Neuron (in vitro differentiated cells): Measurements from ENCODE around the gene DMGDH.
A peak's percentile ranks its signal among the peaks of the same experiment; 100 is the strongest.

Experiments used
- H2AFZ ChIP-seq: one replicate; pipeline ENCODE4 v1.6.1; 2013; ENCODE audit warnings: low read depth, mild to moderate bottlenecking, inconsistent platforms, low read length, moderate library complexity
- H3K27me3 ChIP-seq: one replicate; pipeline ENCODE4 v1.6.1; 2013; ENCODE audit warnings: low read length; ENCODE audit not compliant: insufficient read depth
- H3K36me3 ChIP-seq: one replicate; pipeline ENCODE4 v1.6.1; 2013; ENCODE audit warnings: low read length; ENCODE audit not compliant: insufficient read depth
- H3K4me1 ChIP-seq: one replicate; pipeline ENCODE4 v1.6.1; 2013; ENCODE audit warnings: low read length; ENCODE audit not compliant: insufficient read depth
- H3K4me3 ChIP-seq: 2 replicates; pipeline ENCODE4 v1.5.1; 2013; ENCODE audit warnings: mild to moderate bottlenecking, low read length, moderate library complexity
- H3K9me3 ChIP-seq: one replicate; pipeline ENCODE4 v1.6.1; 2013; ENCODE audit warnings: low read length

The DMGDH gene

DNA sequence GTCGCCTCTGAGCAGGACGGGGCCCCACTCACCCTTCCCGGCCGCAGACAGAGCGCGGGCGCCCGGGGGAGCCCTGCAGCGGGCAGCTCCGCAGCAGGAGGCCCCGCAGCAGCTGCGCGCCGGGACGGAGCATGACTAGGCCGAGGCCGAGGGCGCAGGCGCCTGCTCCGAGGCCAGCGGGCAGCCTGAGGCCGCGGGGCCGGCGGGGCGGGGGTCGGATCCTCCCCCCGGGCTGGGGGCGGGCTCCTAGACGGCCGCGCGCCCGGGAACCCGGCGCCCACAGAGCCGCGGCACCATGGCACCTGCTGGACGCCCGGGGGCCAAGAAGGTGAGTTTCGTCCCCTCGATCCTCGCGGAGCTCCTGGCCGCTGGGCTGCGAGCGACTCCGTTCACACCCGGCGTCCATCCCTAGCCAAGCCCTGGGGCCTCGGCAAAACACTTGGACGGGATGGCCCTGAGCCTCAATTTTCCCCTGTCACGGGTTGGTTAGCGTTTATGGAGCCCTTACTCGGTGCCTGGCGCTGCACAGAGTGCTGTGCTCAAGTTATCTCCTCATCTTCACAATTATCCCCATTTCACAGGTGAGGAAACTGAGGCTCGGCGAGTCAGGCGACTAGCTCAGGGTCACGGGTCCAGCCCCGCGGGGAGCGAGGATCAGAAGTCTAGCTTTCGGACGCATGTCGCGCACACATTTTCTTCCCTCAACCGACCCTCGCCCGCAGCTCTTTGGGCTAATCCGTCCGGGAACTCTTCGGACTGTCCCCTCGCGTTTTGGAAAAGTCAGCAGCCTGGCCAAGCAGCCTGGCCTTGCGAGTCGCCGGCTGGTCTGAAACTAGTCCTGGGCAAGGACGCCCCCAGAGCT lies at the start of gene DMGDH, which contains the start of gene BHMT2:
Gene DMGDH (minus strand): TSS at position 187 of the 862 bp plus-strand sequence. CDS start 54 bp downstream, at position 133.
Gene BHMT2 (plus strand): TSS at position 280 of the 862 bp plus-strand sequence. CDS start 16 bp downstream, at position 296.
- H3K27me3 ChIP-seq = no peaks in the 10 kb centered on the region
- peaks cover 3% of the 10 kb centered on the region for H3K9me3 ChIP-seq
- no peak within 1 kb of the TSS for H2AFZ ChIP-seq
- H3K36me3 ChIP-seq = no peaks in the 10 kb centered on the region
- no peaks in the 10 kb centered on the region for H3K4me1 ChIP-seq
- no peak within 1 kb of the TSS for H3K4me3 ChIP-seq

DNA sequence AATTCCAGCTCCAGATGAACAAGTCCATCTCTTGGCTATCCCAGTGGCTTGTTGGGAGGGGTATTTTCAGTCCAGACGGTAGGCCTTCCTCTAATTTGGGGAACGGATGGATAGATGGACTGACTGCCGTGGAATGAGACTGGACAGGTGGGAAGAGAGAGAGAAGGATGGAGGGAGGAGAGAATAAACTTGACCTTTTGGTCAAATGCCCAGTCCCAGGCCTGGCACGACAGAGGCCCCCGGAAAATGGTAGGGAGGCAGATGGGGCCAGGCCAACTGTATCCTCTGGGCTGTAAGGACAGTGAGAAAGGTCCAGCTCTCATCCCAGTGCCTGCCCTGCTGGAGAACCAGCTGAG lies 43.2 kb upstream of the DMGDH start:
- Histone ChIP-seq H3K36me3 (no peaks in the 10 kb centered on the region), H3K4me3 (no peak overlapping the region), H3K27me3 (peaks cover 40% of the 10 kb centered on the region), H3K4me1 (peaks cover 2% of the 10 kb centered on the region), H3K9me3 (peaks cover 10% of the 10 kb centered on the region), H2AFZ (no peak overlapping the region)

DNA sequence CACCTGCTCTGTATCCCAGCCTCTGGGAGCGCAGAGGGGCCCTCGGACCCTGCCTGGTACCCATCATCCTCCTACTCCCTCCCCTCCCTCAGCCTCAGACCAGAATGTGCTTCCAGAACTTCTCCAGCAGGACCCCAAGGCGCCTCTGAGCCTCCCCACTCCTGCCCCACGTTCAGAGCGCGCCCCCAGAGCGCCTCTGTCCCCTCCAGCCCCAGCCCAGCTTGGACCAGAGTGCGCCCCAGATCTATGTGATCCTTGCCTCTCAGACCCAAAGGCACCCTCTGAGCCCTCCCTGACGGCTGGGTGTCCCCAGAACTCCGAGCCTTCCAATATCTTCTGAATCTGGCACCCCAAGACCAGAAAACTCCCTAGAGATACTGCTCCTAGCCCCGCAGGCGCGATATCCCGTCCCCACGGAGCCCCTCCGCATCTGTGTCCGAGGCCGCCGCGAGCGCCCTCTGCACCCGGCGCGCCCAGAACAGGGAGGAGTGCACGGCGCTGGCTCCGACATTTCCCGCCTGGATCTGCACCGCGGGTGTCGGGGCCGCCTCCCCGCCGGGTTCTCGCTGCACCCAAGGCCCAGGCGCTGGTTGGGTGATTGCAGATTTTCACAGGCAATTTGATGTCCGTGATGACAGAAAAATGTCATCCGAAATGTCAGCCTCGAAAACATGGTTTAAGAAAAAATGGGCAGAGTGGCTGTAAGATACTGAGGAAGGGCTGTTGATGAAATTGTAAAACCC lies 42.7 kb upstream of the DMGDH start:
- Histone ChIP-seq H3K36me3 (no peaks in the 10 kb centered on the region), H3K9me3 (peaks cover 10% of the 10 kb centered on the region), H2AFZ (no peak overlapping the region), H3K4me3 (no peak overlapping the region), H3K4me1 (peaks cover 2% of the 10 kb centered on the region), H3K27me3 (peaks cover 45% of the 10 kb centered on the region)

DNA sequence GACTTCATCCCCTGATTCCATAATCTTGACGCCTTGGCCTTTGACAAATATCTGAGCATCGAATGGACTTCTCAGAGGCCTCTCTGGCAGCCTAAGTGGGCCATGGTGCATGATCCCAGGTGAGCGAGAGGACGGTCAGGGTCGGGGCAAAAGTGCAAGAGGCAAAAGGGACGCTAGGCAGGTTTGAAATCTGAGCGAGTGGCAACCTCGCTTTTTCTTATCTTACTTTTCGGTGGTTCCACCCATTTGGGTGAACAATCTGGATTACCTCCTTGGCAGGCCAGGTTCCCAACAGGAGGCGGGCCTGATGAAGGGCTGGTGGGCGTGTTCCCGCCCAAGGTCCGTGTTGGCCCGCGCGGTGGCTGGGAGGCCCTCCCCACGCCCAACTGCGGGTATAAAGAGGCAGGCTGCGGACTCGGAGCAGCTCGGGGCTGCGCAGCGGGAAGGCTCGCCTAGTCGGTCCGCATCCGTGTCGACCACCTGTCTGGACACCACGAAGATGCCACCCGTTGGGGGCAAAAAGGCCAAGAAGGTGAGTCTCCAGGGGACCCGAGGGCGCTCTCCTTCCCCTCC lies 42.0 kb upstream of the DMGDH start, which contains the start of gene BHMT:
Gene BHMT (plus strand): TSS at position 423 of the 573 bp plus-strand sequence. CDS start 77 bp downstream, at position 500.
- H2AFZ ChIP-seq = no peak within 1 kb of the TSS
- H3K36me3 ChIP-seq = no peaks in the 10 kb centered on the region
- H3K27me3 ChIP-seq = peaks cover 46% of the 10 kb centered on the region
- no peak within 1 kb of the TSS for H3K4me3 ChIP-seq
- H3K4me1 ChIP-seq = peaks cover 2% of the 10 kb centered on the region
- H3K9me3 ChIP-seq = peaks cover 10% of the 10 kb centered on the region

DNA sequence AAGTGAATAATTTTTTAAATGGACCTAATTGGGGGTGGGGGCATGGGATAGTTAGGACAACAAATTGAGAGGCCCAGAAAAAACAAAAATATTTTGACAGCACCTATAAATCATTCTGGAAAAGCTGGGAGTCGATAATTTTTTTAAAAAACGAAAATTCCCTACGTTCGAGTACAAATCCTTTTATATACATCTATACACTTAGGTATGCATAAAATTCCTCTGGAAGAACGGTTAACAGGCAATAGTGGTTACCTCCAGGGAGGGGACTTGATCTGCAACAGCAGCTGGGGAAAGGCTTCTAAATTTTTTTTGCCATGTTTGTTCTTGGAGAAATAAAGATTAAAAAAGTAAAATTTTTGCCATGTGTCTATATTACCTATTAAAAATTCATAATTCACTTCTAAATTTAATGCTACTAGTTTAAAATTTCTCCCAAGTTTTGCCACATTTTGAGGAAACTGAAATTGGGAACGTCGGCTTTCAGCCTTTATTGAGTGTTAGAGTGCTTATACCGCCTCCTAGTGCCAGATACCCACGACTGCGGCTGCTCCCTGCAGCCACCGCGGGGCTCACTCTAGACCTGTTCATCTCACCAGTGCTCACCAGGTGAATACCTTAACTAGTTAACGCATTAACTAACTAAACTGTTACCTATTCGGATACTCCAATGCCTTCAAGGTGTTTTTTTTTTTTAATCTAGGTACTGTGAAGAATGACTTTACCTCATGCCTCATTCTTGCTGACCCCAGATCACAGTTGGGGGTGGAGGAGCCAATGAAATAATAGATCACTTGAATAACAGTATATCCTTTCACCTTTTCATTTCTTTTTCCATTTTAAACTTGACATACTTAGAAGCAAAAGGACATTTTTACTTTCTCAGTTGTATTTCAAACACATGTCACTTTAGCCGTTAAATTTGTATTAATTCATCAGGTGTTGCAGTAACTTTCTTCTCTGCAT lies 40.3 kb upstream of the DMGDH start:
- Histone ChIP-seq H3K9me3 (peaks cover 10% of the 10 kb centered on the region), H2AFZ (no peak overlapping the region), H3K27me3 (peaks cover 48% of the 10 kb centered on the region), H3K4me3 (no peak overlapping the region), H3K36me3 (no peaks in the 10 kb centered on the region), H3K4me1 (peaks cover 2% of the 10 kb centered on the region)

DNA sequence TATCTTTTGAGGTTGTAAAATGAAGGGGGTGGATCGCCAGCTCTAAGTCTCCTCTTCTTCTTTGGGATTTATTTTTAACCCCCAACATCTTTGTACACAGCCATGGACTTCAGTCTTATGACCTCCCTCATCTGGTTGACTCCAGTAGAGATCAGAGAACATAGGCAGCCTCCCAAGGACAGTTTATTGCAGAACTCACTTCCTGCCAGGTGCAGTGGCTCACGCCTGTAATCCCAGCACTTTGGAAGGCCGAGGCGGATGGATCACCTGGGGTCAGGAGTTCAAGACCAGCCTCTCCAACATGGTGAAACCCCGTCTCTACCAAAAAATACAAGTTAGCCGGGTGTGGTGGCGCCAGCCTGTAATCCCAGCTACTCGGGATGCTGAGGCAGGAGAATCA lies 39.3 kb upstream of the DMGDH start:
- H3K27me3 ChIP-seq = peaks cover 45% of the 10 kb centered on the region
- H3K9me3 ChIP-seq = peaks cover 10% of the 10 kb centered on the region
- no peak overlapping the region for H3K4me3 ChIP-seq
- H3K4me1 ChIP-seq = peaks cover 2% of the 10 kb centered on the region
- H3K36me3 ChIP-seq = no peaks in the 10 kb centered on the region
- H2AFZ ChIP-seq = no peak overlapping the region

DNA sequence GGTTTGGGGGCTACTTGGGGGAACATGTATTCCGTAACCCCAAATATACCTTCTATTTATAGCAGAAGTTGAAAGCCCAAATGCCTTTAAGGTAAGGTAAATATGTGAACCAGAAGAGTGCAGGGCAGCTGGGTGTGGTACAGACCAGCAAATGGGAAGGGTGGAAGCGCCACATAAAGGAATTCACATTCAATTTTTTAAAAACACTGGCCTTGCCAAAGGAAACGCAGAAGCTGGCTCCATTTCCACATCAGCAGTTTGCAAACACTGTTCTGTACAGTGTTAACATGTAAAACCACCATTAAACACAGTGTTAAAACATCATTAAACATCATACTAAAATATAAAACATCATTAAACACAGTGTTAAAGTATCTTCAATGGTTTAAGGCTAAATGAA lies 38.6 kb upstream of the DMGDH start:
- Histone ChIP-seq H3K27me3 (peaks cover 38% of the 10 kb centered on the region), H2AFZ (no peak overlapping the region), H3K9me3 (peaks cover 10% of the 10 kb centered on the region), H3K4me1 (peaks cover 2% of the 10 kb centered on the region), H3K4me3 (no peak overlapping the region), H3K36me3 (no peaks in the 10 kb centered on the region)

DNA sequence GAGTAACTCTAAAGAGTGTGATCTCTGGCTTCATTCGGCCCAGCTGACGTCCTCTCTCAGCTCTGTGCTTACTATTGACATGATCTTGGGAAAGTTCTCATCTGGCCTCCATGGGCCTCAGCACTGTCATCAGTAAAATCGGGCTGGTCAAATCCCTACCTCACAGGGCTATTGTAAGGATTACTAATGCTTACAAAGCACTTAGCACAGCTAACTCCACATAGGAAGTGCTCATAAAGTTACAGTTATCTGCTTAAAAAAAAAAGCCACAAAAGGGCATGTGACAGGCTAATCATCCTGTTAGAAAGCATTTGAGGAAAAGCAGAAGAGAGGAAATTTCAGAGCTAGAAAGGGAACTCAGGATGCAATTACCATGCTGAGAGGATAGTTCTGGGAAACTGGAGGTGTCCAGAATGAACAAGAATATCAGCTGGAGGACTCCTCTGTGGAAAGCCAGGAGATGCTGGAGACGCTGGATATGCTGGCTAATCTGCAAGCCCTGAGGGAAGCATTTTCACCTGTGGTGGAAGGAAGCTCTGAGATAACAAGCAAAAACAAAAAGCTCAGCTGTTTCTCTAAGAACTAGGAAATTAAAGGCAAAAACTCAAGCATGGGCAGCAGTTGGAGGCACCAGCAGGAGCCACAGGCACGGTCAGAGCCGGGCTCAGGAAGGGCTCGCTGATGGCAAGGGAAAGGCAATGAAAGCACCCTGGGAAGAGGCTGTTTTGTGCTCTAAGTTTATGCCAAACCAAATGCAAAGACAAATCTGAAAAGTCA lies 37.7 kb upstream of the DMGDH start:
- Histone ChIP-seq H3K4me3 (no peak overlapping the region), H3K36me3 (no peaks in the 10 kb centered on the region), H3K9me3 (peaks cover 10% of the 10 kb centered on the region), H3K27me3 (peaks cover 30% of the 10 kb centered on the region), H3K4me1 (peaks cover 2% of the 10 kb centered on the region), H2AFZ (no peak overlapping the region)

DNA sequence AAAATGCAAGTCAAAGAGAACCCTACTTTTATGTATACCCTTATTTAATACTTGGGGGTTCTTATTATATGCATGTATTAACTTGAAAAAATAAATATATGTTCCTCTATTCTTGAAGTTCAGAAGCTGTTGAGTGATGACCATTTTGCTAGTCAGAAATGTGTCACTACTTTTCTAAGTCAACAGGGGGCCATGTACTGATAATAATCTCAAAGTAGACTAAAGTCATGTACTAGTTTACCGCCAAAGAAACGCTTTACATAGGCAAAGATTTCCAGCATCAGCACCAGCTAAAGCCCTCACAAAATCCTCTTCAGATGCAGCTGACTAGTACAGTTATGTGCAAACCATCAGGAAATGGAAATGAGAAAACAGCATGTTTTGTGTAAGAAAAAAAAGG lies 36.4 kb upstream of the DMGDH start:
- no peak overlapping the region for H3K4me3 ChIP-seq
- no peaks in the 10 kb centered on the region for H3K4me1 ChIP-seq
- no peak overlapping the region for H2AFZ ChIP-seq
- peaks cover 16% of the 10 kb centered on the region for H3K27me3 ChIP-seq
- no peaks in the 10 kb centered on the region for H3K36me3 ChIP-seq
- no peaks in the 10 kb centered on the region for H3K9me3 ChIP-seq

DNA sequence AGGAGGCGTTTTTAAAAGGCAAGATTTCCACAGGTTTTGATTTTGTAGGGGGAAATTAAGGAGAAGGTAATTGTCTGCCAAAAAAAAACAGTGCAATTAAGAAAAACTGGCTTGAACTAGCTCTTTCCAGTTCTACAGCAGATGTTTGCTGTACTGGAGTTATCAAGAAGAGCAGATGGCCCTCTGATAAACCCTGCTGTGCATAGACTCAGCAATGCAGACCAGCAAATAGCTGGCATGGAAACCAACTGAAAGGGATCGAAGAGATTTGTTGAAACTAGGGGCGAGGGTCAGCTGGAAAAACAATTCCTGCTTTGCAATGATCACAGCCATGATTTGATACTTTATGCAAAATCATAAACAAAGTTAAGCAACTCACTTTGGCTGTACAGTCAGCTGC lies 24.3 kb upstream of the DMGDH start:
- H3K4me1 ChIP-seq = peaks cover 7% of the 10 kb centered on the region
- H3K9me3 ChIP-seq = no peaks in the 10 kb centered on the region
- no peak overlapping the region for H3K4me3 ChIP-seq
- no peaks in the 10 kb centered on the region for H3K36me3 ChIP-seq
- H2AFZ ChIP-seq = peak overlapping the region; percentile 57
- H3K27me3 ChIP-seq = no peaks in the 10 kb centered on the region

DNA sequence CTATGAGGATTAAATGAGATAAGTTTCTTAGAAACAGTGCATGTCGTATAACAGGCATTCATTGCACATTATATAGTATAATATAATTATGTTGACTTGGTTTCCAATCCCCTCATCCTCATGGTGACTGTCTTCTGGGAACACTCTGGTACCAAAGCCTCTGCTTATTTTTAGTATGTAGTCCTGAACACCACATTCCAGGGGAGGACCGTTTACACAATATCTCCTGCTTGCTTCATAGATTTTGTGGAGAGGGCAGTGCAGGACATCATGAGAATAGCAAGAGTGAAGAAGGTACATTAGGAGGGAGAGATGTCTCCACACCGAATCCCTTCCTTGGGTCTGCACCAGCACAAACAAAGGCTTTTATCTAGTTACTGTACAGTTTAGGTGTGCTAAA lies 21.6 kb upstream of the DMGDH start:
- Histone ChIP-seq H3K4me1 (peaks cover 7% of the 10 kb centered on the region), H2AFZ (no peak overlapping the region), H3K27me3 (no peaks in the 10 kb centered on the region), H3K9me3 (no peaks in the 10 kb centered on the region), H3K36me3 (no peaks in the 10 kb centered on the region), H3K4me3 (no peak overlapping the region)

DNA sequence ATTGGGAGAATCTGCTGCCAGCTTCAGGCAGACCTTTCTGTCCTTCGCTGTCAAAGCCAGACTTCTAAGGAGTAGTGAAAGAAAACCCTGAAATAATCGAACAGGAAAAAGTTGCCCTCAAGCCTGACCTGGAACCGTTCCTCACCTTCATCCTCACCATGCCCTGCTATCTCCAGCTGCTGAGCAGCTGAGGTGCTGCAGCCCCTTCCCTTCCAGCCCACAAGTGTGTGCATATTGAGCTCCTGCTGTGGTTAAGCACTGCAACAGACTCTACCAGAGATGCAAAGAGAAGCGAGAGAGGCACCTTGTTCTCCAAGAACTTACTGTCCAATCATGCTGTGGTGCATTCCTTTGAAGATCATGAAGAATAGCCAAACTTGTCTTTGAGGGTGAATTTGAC lies 19.0 kb upstream of the DMGDH start:
- Histone ChIP-seq H3K9me3 (no peaks in the 10 kb centered on the region), H3K27me3 (peaks cover 2% of the 10 kb centered on the region), H3K4me1 (no peaks in the 10 kb centered on the region), H2AFZ (no peak overlapping the region), H3K36me3 (no peaks in the 10 kb centered on the region), H3K4me3 (no peak overlapping the region)
